NCI-H1436 (cell line): Measurements from ENCODE around the gene RBM45.
"Not testable (repeated sequence)": the region's sequence is repeated elsewhere in the genome, so short reads cannot be mapped to it uniquely, and the experiment has no call there.

Experiments used
- DNase-seq: peaks from one replicate; lab custom pipeline; 2025; lab: John Stamatoyannopoulos, UW

Gene RBM45

DNA sequence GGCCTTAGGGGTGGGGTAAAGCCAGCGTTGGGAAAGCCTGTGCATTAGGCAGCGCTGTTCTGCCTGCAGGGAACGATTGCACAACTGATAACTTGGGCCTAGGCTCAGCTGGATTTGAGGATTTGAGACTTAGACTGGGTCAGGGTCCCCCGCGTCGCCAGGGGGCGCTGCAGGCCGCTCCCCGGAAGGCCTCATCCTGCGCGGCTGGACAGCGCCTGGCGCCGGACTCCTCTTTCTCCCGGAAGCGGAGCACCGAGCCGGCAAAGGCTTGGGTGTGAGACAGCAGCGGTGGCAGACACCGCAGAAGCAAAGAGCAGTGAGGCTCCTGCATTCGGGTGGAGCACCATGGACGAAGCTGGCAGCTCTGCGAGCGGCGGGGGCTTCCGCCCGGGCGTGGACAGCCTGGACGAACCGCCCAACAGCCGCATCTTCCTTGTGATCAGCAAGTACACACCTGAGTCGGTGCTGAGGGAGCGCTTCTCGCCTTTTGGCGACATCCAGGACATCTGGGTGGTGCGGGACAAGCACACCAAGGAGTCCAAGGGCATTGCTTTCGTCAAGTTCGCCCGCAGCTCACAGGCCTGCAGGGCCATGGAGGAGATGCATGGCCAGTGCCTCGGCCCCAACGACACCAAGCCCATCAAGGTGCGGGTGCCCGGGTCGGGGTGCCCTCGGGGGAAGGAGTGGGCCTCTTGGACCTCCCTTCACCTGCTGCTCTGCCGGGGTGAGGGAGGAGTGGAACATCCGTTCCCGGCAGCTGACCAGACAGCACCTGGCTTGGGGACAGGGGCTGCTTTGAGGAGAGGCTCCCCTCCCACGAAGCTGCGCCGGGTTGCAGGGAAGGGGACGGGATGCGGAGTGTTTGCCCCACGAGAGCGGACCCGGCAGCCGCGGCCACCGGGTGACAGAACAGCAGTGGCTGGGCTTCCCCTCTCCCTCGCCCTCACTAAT is at the start of gene RBM45:
Gene RBM45 (plus strand): TSS at position 236 of the 951 bp plus-strand sequence. CDS start 110 bp downstream, at position 346.
- peak; percentile 85 for DNase-seq

GRCh38 chr2:178066324-178066723 is 45.9 kb upstream of the RBM45 start:
- DNase-seq, result no peak

DNA sequence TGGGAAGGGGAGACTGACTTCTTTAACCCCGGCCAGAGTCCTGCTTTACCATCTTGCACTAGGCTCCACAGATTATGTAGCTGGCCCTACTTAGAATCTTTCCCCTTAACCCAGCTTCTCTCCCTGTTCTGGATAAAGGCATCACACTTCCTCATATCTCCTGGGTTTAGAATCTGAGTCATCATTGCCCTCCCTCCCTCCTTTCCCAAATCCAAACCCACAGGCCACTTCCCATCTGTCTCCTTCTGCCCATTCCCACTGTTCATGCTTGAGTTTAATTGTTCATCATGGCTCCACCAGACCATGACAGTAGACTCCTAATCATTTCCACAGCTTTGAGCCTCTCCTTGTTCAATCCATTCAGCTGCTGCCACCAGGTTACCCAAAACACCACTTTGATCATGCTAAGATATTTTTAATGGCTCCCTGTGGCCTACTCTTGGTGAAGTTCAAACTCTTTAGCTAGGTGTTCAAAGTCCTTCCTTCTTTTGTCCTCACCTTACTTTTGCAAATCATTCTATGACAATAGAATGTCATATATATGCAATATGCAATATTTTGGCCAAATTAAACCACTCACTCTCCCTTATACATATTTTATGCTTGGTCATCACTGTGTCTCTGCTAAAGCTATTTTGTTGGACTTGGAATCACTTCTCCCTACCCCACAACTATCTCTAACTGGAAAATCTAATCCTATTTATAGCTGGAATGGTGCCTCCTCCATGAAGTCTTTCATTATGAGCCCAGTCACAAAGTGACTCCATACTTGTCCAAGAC is 45.2 kb upstream of the RBM45 start:
- DNase-seq, result no peak

DNA sequence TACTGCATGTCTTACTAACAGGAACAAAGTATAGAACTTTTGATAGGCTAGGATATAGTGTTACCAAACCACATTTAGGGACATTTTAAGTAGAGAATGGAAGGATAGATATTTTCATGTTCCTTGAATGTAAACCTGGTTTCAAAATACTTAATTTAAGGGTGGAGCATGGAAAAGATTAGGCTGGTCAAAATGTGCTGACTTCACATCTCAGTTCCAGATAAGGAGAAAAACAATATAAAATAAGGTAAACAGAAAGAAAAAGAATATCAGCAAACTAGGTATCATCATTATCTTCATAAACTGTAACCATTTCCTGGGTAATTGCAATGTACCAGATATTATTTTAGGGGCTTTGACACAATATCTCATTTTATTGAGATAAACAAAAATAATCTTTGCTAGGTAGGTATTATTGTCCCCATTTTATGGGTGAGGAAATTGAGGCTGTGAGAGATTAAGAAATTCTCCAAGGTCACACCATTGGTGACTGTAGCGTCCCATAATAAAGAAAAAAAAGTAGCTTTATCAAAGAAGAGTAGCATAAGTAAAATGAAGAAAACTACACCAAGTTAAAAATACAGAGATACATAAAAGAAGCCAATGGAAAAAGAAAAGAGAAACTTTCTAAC is 43.3 kb upstream of the RBM45 start:
- DNase-seq, result no peak

DNA sequence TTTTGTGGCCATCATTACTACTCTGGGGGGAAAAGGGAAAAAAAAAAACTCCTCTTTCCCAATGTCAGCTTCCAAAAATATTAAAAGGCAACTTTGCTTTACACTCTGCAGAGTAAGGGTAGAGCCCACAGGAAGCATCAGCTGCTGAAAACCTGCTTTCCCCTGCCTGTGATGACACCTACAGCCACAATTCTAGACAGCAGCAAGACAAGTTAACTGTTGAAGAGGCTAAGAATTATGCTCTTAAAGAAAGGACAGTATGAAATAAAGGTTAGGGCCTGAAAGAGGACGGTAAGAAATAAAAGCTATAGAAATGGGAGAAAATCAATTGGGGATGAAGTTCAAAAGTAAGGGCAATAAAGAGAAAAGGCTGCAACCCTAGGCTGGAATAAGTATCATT is 42.7 kb upstream of the RBM45 start:
- DNase-seq, result peak; percentile 10

DNA sequence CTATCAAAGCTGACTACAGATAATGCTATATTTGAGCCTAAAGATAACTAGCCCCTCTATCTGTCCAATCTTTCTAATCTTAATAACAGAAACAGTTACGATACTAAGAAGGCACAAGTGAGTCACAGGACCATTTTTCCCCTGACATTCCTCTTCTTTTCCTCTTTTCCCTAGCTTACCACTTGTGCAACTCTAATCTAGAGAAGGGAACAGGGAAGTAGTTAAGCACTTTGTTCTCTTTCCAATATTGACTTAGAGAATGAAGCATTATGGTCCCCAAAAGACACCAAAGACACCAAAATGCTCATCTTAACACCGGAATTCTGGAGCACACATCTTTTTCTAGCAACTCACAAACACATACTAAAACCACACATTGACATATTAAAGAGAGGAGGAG is 41.4 kb upstream of the RBM45 start:
- DNase-seq, result no peak

- no peak for DNase-seq
These were observed 40.2 kb upstream of the RBM45 start for GRCh38 chr2:178072000-178072382.

GRCh38 chr2:178072383-178073301 is 39.6 kb upstream of the RBM45 start, which contains the start of gene PDE11A:
TSS of gene PDE11A (minus strand) at chr2:178072777. CDS start at chr2:178072437, 340 bp downstream.
- peak; percentile 74 for DNase-seq

- no peak for DNase-seq
These were observed 37.9 kb upstream of the RBM45 start for GRCh38 chr2:178074123-178075005.

GRCh38 chr2:178075006-178075326 is 37.3 kb upstream of the RBM45 start:
- DNase-seq, result no peak

- no peak for DNase-seq
These were observed 36.1 kb upstream of the RBM45 start for GRCh38 chr2:178076130-178076529.

GRCh38 chr2:178079279-178079678 is 33.0 kb upstream of the RBM45 start:
- not testable (repeated sequence) for DNase-seq

GRCh38 chr2:178082408-178083045 is 29.7 kb upstream of the RBM45 start:
- no peak for DNase-seq

DNA sequence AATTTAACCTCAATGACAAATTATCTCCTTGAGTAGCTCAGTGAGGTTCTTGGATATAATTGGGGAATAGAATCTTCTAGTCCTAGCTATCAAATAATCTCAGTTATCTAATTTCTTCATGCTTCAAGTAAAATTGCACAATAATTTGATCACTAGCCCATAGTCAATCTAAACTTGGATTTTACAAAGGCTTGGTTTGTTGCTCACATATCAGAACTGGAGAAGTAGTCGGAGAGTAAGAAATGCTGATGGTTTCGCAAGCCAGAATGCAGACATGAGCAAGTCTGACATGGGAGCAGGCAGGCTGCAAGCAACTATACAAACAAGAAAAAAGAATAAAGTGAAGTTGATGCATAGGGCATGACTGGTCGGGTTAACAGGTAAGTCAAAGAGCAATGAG is 28.0 kb upstream of the RBM45 start:
- no peak for DNase-seq

DNA sequence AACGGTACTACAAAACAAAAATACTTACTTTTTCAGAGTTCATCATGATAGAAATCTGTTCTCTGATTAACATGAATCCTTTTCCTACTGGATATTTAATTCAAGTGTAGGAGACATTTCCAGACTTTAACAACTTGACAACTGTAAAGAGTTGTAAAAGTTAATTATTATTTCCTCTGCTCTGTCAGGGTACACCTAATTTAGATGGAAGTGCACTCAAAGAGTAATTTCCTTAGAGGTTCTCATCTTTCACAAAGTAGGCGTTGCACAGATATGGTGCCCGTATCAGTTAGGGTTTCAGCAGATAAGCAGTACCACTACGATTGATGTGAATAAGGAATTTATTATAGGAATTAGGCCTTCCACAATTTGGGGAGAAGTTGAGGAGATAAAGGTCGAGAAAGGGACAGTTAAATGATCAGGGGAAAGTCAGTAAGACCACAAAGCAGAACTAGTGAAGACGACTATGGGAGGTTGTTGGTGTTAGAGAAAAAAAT is 23.4 kb upstream of the RBM45 start:
- DNase-seq, result peak; percentile 21

- DNase-seq, result no peak
These were observed 18.8 kb upstream of the RBM45 start for GRCh38 chr2:178093471-178093870.

GRCh38 chr2:178101321-178102079 is 10.7 kb upstream of the RBM45 start:
- DNase-seq, result no peak

- DNase-seq, result no peak
These were observed 6.7 kb upstream of the RBM45 start for GRCh38 chr2:178105566-178105965.

DNA sequence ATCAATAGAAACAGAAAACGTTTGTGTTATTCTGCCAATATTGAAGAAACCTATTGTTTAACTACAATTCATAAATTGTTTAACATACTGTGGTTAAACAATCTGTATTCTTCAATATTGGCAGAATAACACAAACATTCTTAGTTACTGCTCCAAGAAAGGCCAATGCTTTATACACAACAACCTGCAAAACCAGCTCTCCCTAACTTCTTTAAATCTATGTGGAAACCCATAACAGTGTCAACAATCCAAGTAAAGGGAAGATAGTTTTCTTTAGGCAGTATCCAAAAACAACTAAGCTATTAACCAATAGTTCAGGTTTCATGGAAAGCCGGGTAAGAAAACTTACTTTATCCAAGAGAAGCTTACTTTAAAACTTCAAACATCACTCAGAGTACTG is 6.2 kb upstream of the RBM45 start:
- DNase-seq, result no peak
